ENCODE data around the gene ZBTB47.

DNA sequence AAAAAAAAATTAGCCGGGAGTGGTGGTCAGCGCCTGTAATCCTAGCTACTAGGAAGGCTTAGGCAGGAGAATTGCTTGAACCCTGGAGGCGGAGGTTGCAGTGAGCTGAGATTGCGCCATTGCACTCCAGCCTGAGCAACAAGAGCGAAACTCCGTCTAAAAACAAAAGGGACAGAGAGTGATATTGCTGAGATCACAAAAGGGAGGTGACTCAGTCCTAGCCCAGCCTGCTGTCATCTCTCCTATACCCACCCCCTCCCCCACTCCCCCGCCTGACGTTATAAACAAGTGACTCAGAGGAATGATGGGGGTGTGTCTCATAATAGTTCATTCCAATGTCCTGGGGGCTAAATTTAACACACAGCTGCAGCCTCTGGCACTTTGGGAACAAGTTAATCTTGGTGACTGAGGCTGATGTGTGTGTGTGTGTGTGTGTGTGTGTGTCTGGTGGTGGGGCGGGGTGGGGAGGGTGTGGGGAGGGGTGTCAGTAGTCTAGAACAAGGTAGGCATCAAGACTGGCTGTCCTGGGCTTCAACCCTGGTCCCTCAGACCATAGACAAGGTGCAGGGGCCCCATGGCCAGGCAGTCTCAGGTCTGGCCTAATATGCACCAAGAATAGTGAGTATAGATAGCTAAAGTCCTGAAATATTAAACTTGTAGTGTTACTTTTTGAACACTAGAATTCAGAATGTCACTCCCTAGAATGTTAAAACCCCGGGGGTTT, 30.5 kb downstream of the ZBTB47 start:
- TF ChIP-seq, protein P1, sequence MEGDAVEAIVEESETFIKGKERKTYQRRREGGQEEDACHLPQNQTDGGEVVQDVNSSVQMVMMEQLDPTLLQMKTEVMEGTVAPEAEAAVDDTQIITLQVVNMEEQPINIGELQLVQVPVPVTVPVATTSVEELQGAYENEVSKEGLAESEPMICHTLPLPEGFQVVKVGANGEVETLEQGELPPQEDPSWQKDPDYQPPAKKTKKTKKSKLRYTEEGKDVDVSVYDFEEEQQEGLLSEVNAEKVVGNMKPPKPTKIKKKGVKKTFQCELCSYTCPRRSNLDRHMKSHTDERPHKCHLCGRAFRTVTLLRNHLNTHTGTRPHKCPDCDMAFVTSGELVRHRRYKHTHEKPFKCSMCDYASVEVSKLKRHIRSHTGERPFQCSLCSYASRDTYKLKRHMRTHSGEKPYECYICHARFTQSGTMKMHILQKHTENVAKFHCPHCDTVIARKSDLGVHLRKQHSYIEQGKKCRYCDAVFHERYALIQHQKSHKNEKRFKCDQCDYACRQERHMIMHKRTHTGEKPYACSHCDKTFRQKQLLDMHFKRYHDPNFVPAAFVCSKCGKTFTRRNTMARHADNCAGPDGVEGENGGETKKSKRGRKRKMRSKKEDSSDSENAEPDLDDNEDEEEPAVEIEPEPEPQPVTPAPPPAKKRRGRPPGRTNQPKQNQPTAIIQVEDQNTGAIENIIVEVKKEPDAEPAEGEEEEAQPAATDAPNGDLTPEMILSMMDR (IDR thresholded peaks at IDR 0.05; ENCODE audit: low read depth, low read length) = no peak
- TF ChIP-seq POLR2A (IDR thresholded peaks at IDR 0.05; ENCODE audit: extremely low read depth, insufficient read length) = no peak
- no peak for TF ChIP-seq MYC (IDR thresholded peaks at IDR 0.05; ENCODE audit: low read depth, low read length)
- TF ChIP-seq, protein P2, sequence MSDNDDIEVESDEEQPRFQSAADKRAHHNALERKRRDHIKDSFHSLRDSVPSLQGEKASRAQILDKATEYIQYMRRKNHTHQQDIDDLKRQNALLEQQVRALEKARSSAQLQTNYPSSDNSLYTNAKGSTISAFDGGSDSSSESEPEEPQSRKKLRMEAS (IDR thresholded peaks at IDR 0.05; ENCODE audit: low read depth, low read length) = no peak

Measured in NB4 (cell line).